Measurements from ENCODE around the gene JPH3.

JPH3 gene

DNA sequence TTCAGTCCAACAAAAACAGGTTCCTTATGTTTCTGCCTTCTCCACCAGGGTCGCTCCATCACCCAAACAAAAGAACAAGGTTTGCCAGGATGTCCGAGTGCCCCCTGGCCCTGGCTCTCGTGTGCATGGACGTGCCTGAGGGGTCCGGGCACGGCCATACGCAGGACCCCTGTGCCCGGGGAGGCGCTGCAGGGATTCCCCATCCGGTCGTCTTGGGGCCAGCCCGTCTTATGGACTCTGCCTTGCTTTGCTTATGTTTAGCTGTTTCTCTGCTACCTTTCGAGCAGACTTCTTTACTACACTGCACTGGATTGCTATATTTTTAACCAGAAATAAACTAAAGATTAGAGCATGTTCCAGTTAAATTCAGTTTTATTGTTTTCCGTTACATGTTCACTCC is 95.5 kb downstream of the JPH3 start:
- DNase-seq (ENCODE audit: low spot score): no peak

DNA sequence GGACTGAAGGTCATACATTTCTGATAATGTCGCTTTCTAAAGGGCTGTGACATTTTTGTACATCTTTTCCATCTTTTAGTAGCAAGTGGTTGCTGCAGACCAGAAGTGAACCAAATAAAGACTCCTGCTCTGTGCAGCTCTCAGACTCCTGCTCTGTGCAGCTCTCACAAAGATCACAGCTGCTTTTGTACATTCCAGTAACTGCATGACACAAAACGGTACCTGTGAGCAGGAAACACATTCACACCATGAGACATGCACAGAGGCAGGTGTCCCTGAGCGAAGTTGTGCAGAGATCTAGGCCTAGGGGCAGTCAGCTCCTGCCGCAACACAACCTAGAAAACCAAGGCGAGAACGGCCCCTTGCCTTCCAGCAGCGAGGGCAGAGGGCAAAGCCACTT is 95.9 kb downstream of the JPH3 start:
- peak; percentile 76 for DNase-seq (ENCODE audit: low spot score)

- no peak for DNase-seq (ENCODE audit: low spot score)
These were observed 96.4 kb downstream of the JPH3 start for GRCh38 chr16:87698676-87699199.

GRCh38 chr16:87700406-87701077 is 98.2 kb downstream of the JPH3 start:
- peak; percentile 37 for DNase-seq (ENCODE audit: low spot score)

- DNase-seq (ENCODE audit: low spot score): no peak
These were observed 98.8 kb downstream of the JPH3 start for GRCh38 chr16:87701078-87701460.

GRCh38 chr16:87701505-87701921 is 99.2 kb downstream of the JPH3 start:
- no peak for DNase-seq (ENCODE audit: low spot score)

DNA sequence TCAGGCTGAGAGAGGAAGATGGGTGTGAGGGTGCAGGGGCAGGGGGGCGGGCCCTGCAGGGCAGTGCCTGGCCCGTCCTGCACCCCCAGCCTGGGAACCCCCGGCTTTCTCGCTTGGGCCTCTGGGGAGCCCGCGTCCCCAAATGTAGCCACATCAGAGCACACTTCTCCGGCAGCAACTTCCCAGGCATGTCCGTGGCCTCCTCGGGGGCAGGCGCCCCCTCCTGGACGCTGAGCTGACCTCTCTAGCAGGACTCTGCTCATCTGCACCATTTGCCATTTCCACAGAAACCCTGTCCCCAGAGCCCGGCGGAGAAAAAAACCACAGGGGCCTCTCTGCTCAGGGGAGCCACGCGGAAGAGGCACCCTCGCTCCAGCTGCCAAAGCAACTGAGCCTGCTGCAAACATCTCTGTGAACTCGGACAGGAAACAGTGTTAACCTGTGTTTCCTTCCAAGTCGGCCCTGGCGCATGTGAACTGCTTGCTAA is 100.1 kb downstream of the JPH3 start:
- peak; percentile 82 for DNase-seq (ENCODE audit: low spot score)

- no peak for DNase-seq (ENCODE audit: low spot score)
These were observed 100.8 kb downstream of the JPH3 start for GRCh38 chr16:87703071-87703470.

- no peak for DNase-seq (ENCODE audit: low spot score)
These were observed 101.6 kb downstream of the JPH3 start for GRCh38 chr16:87703835-87704375.

DNA sequence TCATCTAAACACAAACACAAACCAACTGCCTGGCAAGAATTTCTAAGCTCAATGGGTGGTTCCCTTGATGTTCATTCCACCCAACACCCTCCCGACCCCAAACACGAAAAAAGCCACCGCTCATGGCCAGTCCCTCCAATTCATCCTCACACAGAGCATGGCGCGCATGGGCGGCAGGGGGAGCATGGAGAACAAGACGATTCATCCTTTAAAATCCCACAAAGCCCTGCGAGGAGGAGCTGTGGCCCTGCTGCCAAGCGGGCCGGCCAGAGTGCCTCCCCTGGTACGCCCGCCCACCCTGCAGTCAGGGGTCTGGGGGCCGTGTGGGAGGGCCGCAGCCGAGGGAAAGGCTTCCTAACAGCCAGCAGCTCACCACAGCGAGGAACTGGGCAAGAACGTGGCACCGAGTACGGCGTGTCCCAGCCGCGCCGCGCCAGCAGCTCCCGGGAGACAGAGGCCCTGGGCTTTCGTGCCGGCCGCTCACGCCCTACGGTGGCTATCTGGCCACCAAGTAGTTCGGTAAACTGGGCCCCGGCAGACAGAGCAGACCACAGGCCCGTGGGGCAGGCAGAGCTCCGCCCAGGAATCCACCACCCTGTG is 102.5 kb downstream of the JPH3 start:
- DNase-seq (ENCODE audit: low spot score): no peak

- DNase-seq (ENCODE audit: low spot score): no peak
These were observed 103.5 kb downstream of the JPH3 start for GRCh38 chr16:87705771-87706277.

DNA sequence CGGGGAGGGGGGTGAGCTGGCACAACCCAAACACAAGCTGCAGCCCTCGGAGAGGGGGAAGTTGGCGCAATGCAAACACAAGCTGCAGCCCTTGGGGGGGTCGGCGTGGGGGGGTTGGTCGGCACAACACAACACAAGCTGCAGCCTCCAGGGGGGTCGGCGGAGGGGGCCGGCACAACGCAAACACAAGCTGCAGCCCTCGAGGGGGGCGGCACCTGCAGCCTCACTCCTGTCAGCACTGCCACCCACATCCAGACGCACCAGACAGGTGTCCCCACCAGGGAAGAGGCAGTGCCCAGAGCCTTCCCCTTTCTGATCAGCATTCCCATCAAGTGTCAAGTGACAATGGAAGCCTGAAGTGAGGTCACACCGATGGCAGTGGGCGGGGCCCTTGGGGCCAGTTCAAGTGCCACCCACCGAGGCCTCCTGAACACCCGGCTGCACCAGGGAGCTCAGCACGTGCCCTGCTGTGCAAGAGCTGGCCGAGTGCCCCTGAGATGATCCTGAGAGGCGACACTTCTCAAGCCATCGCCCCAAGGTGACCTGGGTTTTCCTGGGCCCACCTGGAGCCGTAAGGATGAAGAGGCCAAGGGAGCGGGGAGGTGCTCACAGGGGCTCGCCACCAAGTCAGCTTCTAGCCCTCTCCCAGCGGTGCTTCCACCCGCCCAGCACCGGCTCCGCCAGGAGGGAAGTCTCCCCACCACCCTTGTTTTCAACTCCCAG is 104.1 kb downstream of the JPH3 start:
- DNase-seq (ENCODE audit: low spot score): no peak

- no peak for DNase-seq (ENCODE audit: low spot score)
These were observed 104.8 kb downstream of the JPH3 start for GRCh38 chr16:87707097-87707496.

DNA sequence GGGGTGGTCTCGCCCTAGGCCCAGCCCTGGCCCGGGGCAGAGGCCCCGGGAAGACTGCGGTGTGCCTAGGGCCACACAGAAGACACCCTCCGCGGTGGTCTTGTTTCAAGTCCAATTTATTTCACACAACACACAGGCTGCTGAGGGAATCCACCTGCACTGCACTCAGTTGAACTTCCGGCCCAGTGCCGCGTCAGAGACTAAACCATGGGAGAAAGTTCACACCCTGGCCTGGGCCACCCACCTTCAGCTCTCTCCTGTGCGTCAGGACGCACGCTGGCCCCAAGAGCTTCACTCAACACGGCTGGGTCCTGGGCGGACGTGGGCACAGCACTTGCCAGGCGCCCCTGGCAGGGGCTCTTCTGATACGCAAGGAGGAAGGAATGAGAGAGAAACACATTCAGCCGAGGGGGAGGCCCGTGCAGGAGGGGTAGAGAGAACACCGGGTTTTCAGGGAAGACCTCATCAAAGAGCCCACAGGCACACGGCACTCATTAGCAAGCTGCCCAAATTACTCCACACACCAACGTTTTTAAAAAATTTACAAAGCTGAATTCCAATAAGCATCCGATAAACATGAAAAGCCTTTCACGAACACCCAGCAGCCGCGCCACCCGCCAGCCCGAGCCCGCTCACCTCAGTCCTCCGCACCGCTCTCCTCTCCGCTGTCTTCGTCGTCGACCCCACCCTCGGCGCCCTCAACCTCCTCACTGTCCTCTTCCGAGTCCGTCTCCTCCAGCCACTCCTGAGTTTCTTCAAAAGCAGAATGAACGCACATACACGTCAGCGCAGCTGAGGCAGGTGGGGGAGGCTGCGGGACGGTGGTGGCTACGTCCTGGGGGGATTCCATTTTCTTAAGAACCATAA is 105.6 kb downstream of the JPH3 start:
- DNase-seq (ENCODE audit: low spot score): no peak

GRCh38 chr16:87708881-87709638 is 106.8 kb downstream of the JPH3 start:
- no peak for DNase-seq (ENCODE audit: low spot score)

DNA sequence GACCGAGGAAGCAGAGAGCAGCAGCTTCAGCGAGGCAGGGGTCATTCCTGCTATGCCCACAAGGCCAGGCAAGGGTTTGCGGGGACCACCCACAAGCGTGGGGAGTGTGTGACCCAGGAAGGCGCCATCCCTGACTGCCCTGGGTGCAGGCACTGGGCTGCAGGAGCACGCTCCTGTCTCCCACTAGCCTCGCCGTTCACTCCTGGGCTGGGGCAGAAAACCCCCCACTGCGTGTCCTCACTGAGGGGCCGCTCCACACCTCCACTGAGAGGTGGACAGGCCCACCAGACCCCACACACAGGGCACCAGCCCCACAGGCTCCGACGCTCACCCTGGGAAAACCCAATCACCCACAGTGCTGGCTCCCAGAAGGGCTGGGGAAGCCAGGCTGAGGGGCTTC is 107.4 kb downstream of the JPH3 start:
- DNase-seq (ENCODE audit: low spot score): no peak

- no peak for DNase-seq (ENCODE audit: low spot score)
These were observed 108.6 kb downstream of the JPH3 start for GRCh38 chr16:87710887-87711286.

DNA sequence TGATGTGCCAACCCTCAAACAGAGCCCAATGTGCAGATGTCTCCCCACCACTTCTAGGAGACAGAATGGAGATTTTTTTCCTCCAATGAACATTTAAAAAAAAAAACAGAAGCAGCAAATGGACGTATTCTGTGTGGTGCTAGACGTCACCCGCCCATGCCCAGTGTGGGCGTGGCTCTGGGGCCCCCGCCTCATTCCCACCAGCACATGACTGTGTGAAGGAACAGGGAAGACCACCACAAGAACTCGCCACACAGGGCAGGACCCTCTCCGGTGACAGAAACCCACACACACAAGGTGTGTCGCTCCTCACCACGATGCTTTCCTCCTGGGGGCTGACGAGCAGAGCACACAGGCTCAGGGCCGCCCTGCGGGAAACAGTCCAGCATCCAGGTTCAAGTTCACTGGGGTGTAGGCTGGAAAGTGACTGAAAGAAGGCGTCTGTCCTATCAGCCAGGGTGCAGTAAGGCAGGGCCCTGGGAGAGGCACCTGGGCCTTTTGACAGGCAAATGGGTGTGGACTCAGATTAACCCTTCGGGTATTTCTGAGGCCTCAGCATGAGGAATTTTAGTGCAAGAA is 110.0 kb downstream of the JPH3 start:
- DNase-seq (ENCODE audit: low spot score): no peak

DNA sequence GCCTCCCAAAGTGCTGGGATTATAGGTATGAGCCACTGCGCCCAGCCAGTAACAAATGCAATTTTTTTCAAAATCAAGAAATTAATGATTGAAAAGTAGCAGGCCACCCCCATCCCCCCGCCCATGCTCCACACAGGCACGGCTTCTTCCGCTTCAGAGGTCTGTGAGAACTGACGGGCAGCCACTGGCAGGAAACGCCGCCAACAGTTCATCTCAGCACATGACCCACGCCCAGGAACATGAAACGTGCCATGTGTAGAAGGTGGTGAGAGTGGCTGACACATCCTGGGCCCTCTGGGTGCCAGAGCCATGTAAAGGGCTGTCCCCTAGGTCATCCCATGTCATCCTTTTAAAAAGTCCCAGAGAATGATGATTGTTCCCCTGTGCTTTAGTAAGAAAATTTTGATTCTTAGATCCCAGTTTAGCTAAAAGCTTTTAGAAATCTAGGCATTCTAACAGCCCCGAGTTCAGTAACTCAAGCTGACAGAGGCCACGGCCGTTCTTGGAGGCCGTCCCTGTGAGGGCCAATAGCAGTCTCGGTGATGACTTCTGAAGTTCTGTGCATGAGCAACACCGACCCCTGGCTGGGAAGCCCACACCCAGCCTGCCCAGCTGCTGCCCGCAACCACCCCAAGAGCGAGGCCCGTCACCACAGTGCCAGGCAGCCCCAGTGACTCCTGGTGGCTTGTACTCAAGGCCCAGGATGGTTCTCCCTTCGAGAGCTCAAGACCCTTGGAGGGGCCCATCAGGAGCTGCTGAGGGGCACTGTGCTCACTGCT is 111.3 kb downstream of the JPH3 start:
- peak; percentile 80 for DNase-seq (ENCODE audit: low spot score)

- DNase-seq (ENCODE audit: low spot score): no peak
These were observed 112.9 kb downstream of the JPH3 start for GRCh38 chr16:87715231-87715630.

All from activated CD4-positive, alpha-beta T cell treated with anti-CD3 and anti-CD28 coated beads, Interleukin-2, Interleukin-4, amounts not matched to agents 100 ng/mL and 50 ng/mL, durations not matched to agents 16 hours and 8 hours (primary cell).